ENCODE measurements around the gene PRKAG1.

DNA sequence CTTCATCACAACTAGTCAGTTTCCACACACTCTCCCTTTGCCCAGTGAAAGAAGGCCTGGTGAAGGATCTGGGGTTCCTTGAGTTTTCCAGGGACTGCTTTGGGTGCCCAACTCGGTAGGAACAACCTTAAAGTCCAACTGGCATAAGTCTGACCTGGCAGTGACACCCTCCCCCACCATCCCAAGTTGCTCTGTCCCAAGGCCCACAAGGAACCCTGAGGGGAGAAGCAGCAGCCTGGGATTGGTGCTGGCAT, 40.4 kb upstream of the PRKAG1 start:
- TF ChIP-seq YY1 (IDR thresholded peaks at IDR 0.05; ENCODE audit: insufficient read depth, insufficient read length) (no peak), SUZ12 (IDR thresholded peaks at IDR 0.05; ENCODE audit: extremely low read depth, insufficient read depth, insufficient read length) (no peak)
